HCT116 (cell line): ENCODE data around the gene USP47. TPM values are rescaled to one million over a fixed set of nuclear protein-coding genes. Genes with fewer than 3 reads are reported as not detected.

ENCODE experiments used
- ATAC-seq: fragments of 200-7000 bp; cut with Tn5 transposase; 2 replicates; pipeline ENCODE4 v1.9.1; 2020; ENCODE audit warnings: mild to moderate bottlenecking, moderate library complexity
- BruUV-seq: library from RNA; stranded (reverse); fragments of 400-500 nt; replicated peaks from 2 replicates; lab custom pipeline; 2021; lab: Mats Ljungman, UMichigan
- CTCF ChIA-PET: fragments of 300-600 bp; sonication (Branson Sonifier 250); formaldehyde crosslinking; loops from one replicate; lab custom pipeline; 2021; ENCODE audit warnings: antibody characterized with exemption; lab: Charles Lee
- POLR2A ChIA-PET: fragments of 300-600, 350-600 bp; sonication (Branson Sonifier 250); formaldehyde crosslinking; loops from one replicate; lab custom pipeline; 2021; ENCODE audit warnings: antibody characterized with exemption; lab: Charles Lee
- RAD21 ChIA-PET, 2 experiments: fragments of 300-600 bp; sonication (Branson Sonifier 250); formaldehyde crosslinking; loops; one replicate each; lab custom pipeline; 2023; ENCODE audit warnings: low total read pairs in 2 of 2; ENCODE audit not compliant: uncharacterized antibody in 2 of 2, unreplicated experiment in 2 of 2, low non-redundant PET in 1 of 2; lab: Charles Lee
- DNase-seq: peaks from one replicate; pipeline ENCODE4 v3.0.0-alpha.2; 2010; ENCODE audit warnings: low read depth, low spot score
- H2AFZ ChIP-seq: fragments of 200-600 bp; shearing (Covaris generic), sonication (generic); 2 replicates; pipeline ENCODE4 v1.6.1; 2017; ENCODE audit warnings: low read depth, mixed run types, mixed read lengths, antibody characterized with exemption, low read length; ENCODE audit not compliant: poor library complexity, severe bottlenecking
- H3K27ac ChIP-seq: 2 replicates; pipeline ENCODE4 v1.5.1; 2012; ENCODE audit warnings: low read depth, low read length
- H3K27me3 ChIP-seq: fragments of 200-600 bp; sonication (generic); 2 replicates; pipeline ENCODE4 v1.6.1; 2016; ENCODE audit warnings: mixed run types, low read length, mixed read lengths; ENCODE audit not compliant: insufficient read depth
- H3K36me3 ChIP-seq, 2 experiments: fragments of 200-500 bp in 1 of 2; fragments of 200-600 bp in 1 of 2; sonication (Bioruptor generic) in 1 of 2; sonication (generic) in 1 of 2; 2 replicates each; pipeline versions ENCODE4 v1.5.1 to v1.6.1; 2014 to 2016; ENCODE audit warnings: low read length in 2 of 2, inconsistent platforms in 1 of 2, mixed read lengths in 1 of 2, mixed run types in 1 of 2; ENCODE audit not compliant: insufficient read depth in 2 of 2, control insufficient read depth in 1 of 2
- H3K4me1 ChIP-seq, 2 experiments: fragments of 200-600 bp in 1 of 2; sonication (generic) in 1 of 2; 2 replicates each; pipeline versions ENCODE4 v1.5.1 to v1.6.1; 2012 to 2017; ENCODE audit warnings: low read length in 2 of 2, inconsistent platforms in 1 of 2, mild to moderate bottlenecking in 1 of 2, mixed read lengths in 1 of 2, mixed run types in 1 of 2, moderate library complexity in 1 of 2; ENCODE audit not compliant: insufficient read depth in 2 of 2, control insufficient read depth in 1 of 2
- H3K4me2 ChIP-seq: fragments of 200-600 bp; sonication (generic); 2 replicates; pipeline ENCODE4 v1.6.1; 2017; ENCODE audit warnings: mixed run types, low read length, mixed read lengths
- H3K4me3 ChIP-seq, 2 experiments: fragments of 200-600 bp in 1 of 2; sonication (generic) in 1 of 2; replicated peaks in 1 of 2; 2 replicates each; pipeline ENCODE4 v1.5.1; 2011 to 2016; ENCODE audit warnings: low read length in 2 of 2, control low read depth in 1 of 2, low read depth in 1 of 2, mild to moderate bottlenecking in 1 of 2, mixed read lengths in 1 of 2, mixed run types in 1 of 2
- H3K79me2 ChIP-seq: fragments of 200-600 bp; sonication (generic); 2 replicates; pipeline ENCODE4 v1.6.1; 2017; ENCODE audit warnings: mild to moderate bottlenecking, mixed run types, low read length, moderate library complexity, mixed read lengths; ENCODE audit not compliant: insufficient read depth
- H3K9ac ChIP-seq: fragments of 200-600 bp; sonication (generic); 2 replicates; pipeline ENCODE4 v1.6.1; 2016; ENCODE audit warnings: low read length, mixed read lengths
- H3K9me2 ChIP-seq: fragments of 200-600 bp; sonication (generic), shearing (Covaris generic); 2 replicates; pipeline ENCODE4 v1.6.1; 2017; ENCODE audit warnings: mixed run types, mild to moderate bottlenecking, moderate library complexity; ENCODE audit not compliant: insufficient read depth
- H3K9me3 ChIP-seq, 2 experiments: fragments of 200-500 bp in 1 of 2; fragments of 200-600 bp in 1 of 2; sonication (Bioruptor generic) in 1 of 2; sonication (generic) in 1 of 2; 2 replicates each; pipeline ENCODE4 v1.6.1; 2014 to 2017; ENCODE audit warnings: low read length in 2 of 2, mixed read lengths in 2 of 2, inconsistent platforms in 1 of 2, low read depth in 1 of 2, mild to moderate bottlenecking in 1 of 2, mixed run types in 1 of 2, moderate library complexity in 1 of 2; ENCODE audit not compliant: control insufficient read depth in 1 of 2, insufficient read depth in 1 of 2
- H4K20me1 ChIP-seq: fragments of 200-600 bp; sonication (generic), shearing (Covaris generic); 2 replicates; pipeline ENCODE4 v1.6.1; 2017; ENCODE audit warnings: mixed run types, mild to moderate bottlenecking, moderate library complexity; ENCODE audit not compliant: insufficient read depth
- ATF3 ChIP-seq: IDR thresholded peaks from 2 replicates; pipeline ENCODE4 v1.6.1; 2012
- CBX3 ChIP-seq: IDR thresholded peaks from 2 replicates; pipeline ENCODE4 v1.6.1; 2012; ENCODE audit warnings: low read depth
- CEBPB ChIP-seq: IDR thresholded peaks from 2 replicates; pipeline ENCODE4 v1.6.1; 2012; ENCODE audit warnings: low read depth
- CTCF ChIP-seq, 3 experiments: fragments of 200-600 bp in 1 of 3; sonication (generic) in 1 of 3; IDR thresholded peaks in 2 of 3; conservative IDR thresholded peaks in 1 of 3; 2 replicates each; pipeline ENCODE4 v1.5.1; 2012 to 2017; ENCODE audit warnings: low read depth in 2 of 3, low read length in 2 of 3, antibody characterized with exemption in 1 of 3, borderline replicate concordance in 1 of 3, control low read depth in 1 of 3, mild to moderate bottlenecking in 1 of 3, mixed read lengths in 1 of 3, mixed run types in 1 of 3, moderate library complexity in 1 of 3; ENCODE audit not compliant: insufficient read depth in 1 of 3
- EGR1 ChIP-seq: IDR thresholded peaks from 2 replicates; pipeline ENCODE4 v1.6.1; 2012; ENCODE audit warnings: low read depth
- EZH2phosphoT487 ChIP-seq: fragments of 200-600 bp; IDR thresholded peaks from 2 replicates; pipeline ENCODE4 v1.6.1; 2018; ENCODE audit warnings: antibody characterized with exemption, borderline replicate concordance
- JUND ChIP-seq: IDR thresholded peaks from 2 replicates; pipeline ENCODE4 v1.6.1; 2012
- MAX ChIP-seq: IDR thresholded peaks from 2 replicates; pipeline ENCODE4 v1.6.1; 2012
- POLR2A ChIP-seq: IDR thresholded peaks from 2 replicates; pipeline ENCODE4 v1.7.0; 2011; ENCODE audit warnings: borderline replicate concordance; ENCODE audit not compliant: insufficient read depth, insufficient read length; ENCODE audit errors: extremely low read depth
- POLR2AphosphoS5 ChIP-seq: IDR thresholded peaks from 2 replicates; pipeline ENCODE4 v1.6.1; 2011; ENCODE audit warnings: mild to moderate bottlenecking, low read depth, low read length, moderate library complexity
- SP1 ChIP-seq: IDR thresholded peaks from 2 replicates; pipeline ENCODE4 v1.6.1; 2012; ENCODE audit warnings: low read depth
- TCF7L2 ChIP-seq: IDR thresholded peaks from 2 replicates; pipeline ENCODE4 v1.7.0; 2011; ENCODE audit warnings: borderline replicate concordance, inconsistent platforms; ENCODE audit not compliant: insufficient read depth, insufficient read length; ENCODE audit errors: extremely low read depth
- YY1 ChIP-seq: IDR thresholded peaks from 2 replicates; pipeline ENCODE4 v1.6.1; 2011; ENCODE audit warnings: low read length, low read depth, moderate library complexity, mild to moderate bottlenecking; ENCODE audit not compliant: insufficient replicate concordance; ENCODE audit errors: extremely low read depth
- ZBTB33 ChIP-seq: IDR thresholded peaks from 2 replicates; pipeline ENCODE4 v1.6.1; 2011; ENCODE audit warnings: mild to moderate bottlenecking, low read length, moderate library complexity; ENCODE audit not compliant: insufficient replicate concordance; ENCODE audit errors: extremely low read depth
- ZFX ChIP-seq: fragments of 450-650 bp; IDR thresholded peaks from 2 replicates; pipeline ENCODE4 v1.6.1; 2017
- intact Hi-C: fragments of 100-400 bp; cut with micrococcal nuclease; formaldehyde crosslinking; loops from 2 replicates; pipeline ENCODE4 v1.10.0; 2022
- total RNA-seq: library from RNA; stranded (reverse); gene quantifications from one replicate; pipeline ENCODE4 v1.2.1, GENCODE V29; 2021; ENCODE audit not compliant: unreplicated experiment

The USP47 gene
- total RNA-seq, 1 experiment from 2014 or later: 18.9 TPM

GRCh38 chr11:11808992-11809615 lies 32.7 kb upstream of the USP47 start (continued):
- no peak for TF ChIP-seq ZBTB33
- no peak for TF ChIP-seq JUND
- no peak for TF ChIP-seq CTCF (IDR thresholded peaks at IDR 0.05 in 2 of 3, conservative IDR thresholded peaks at IDR 0.05 in 1 of 3; ENCODE audit: borderline replicate concordance in 1 of 3, insufficient read depth in 1 of 3, low read depth in 2 of 3, low read length in 2 of 3)
- no peak for TF ChIP-seq ZFX
- TF ChIP-seq, all 23 proteins: peak for 0

GRCh38 chr11:11810764-11811726 lies 30.7 kb upstream of the USP47 start:
- Histone ChIP-seq H3K4me1 (peaks cover 4 to 22% of the 10 kb centered on the region in 2 experiments; a peak in 3 of 4 replicates), H3K4me3 (peak overlapping the region; percentile 56 to 76), H3K9me3 (no peaks in the 10 kb centered on the region), H3K27me3 (no peaks in the 10 kb centered on the region), H3K27ac (peak overlapping the region; percentile 50), H2AFZ (peak overlapping the region; percentile 81), H3K4me2 (peak overlapping the region; percentile 92), H3K9ac (peak overlapping the region; percentile 73), H3K9me2 (no peaks in the 10 kb centered on the region), H4K20me1 (no peaks in the 10 kb centered on the region), H3K36me3 (no peaks in the 10 kb centered on the region), H3K79me2 (no peaks in the 10 kb centered on the region)
- ChIA-PET CTCF (interaction anchor here (0.6 to 1.2 kb wide), 3 partner anchors 12 to 117 kb away, joined by 3 to 4 read pairs (median 3); no protein-coding TSS in a partner anchor), RAD21 (no interaction called here), POLR2A (interaction anchor here (0.8 to 1.6 kb wide), 8 partner anchors 9 to 877 kb away, joined by 3 to 6 read pairs (median 5); partner anchors contain the start of gene USP47)
- DNase-seq (peak; percentile 85), ATAC-seq (peak; percentile 97)
- intact Hi-C loops: loop anchor here (2.0 kb wide), 1 partner anchor 30 kb away; the partner anchor contains the start of gene USP47
- TSS peak; percentile 64 for BruUV-seq
- TF ChIP-seq CEBPB: no peak
- TF ChIP-seq ATF3: no peak
- peak; percentile 100 for TF ChIP-seq EGR1
- TF ChIP-seq EZH2phosphoT487: no peak
- TF ChIP-seq CBX3: 0 out of 2 replicates have a peak, but pooled peaks have one; percentile 55
- TF ChIP-seq ZFX: peak; percentile 88
- peak; percentile 46 for TF ChIP-seq SP1
- TF ChIP-seq TCF7L2: peak; percentile 65
- TF ChIP-seq POLR2AphosphoS5: peak; percentile 99
- 0 out of 2 replicates have a peak, but pooled peaks have one; percentile 66 for TF ChIP-seq MAX
- peak; percentile 97 for TF ChIP-seq POLR2A
- no peak for TF ChIP-seq YY1
